HL-60 (cell line): ENCODE results near the gene TMC1.

Experiments used
- DNase-seq, 2 experiments: peaks; one replicate each; pipeline ENCODE4 v3.0.0-alpha.2; 2010 to 2020; ENCODE audit warnings: low read depth in 1 of 2, low spot score in 1 of 2
- H3K27ac ChIP-seq: fragments of 250-450 bp; sonication (Bioruptor Pico); replicated peaks from 2 replicates; pipeline ENCODE4 v1.5.1; 2020; ENCODE audit warnings: mild to moderate bottlenecking, moderate library complexity
- H3K27me3 ChIP-seq: fragments of 250-450 bp; sonication (Bioruptor Pico); 2 replicates; pipeline ENCODE4 v1.5.1; 2021; ENCODE audit warnings: mild to moderate bottlenecking, moderate library complexity; ENCODE audit not compliant: insufficient read depth, poor library complexity, severe bottlenecking
- H3K4me3 ChIP-seq: replicated peaks from 2 replicates; pipeline ENCODE4 v1.5.1; 2011; ENCODE audit warnings: mild to moderate bottlenecking, control low read depth, low read length; ENCODE audit not compliant: insufficient read depth
- GABPA ChIP-seq: IDR thresholded peaks from 2 replicates; pipeline ENCODE4 v1.6.1; 2012; ENCODE audit warnings: low read depth
- POLR2AphosphoS5 ChIP-seq: IDR thresholded peaks from 2 replicates; pipeline ENCODE4 v1.6.1; 2012; ENCODE audit warnings: low read depth
- SPI1 ChIP-seq: IDR thresholded peaks from 2 replicates; pipeline ENCODE4 v1.6.1; 2012; ENCODE audit warnings: low read depth, mild to moderate bottlenecking, borderline replicate concordance
- TF ChIP-seq, protein P1 (sequence below): IDR thresholded peaks from one replicate; pipeline ENCODE4 v1.5.1; 2011; ENCODE audit warnings: low read length, control low read depth, inconsistent platforms; ENCODE audit not compliant: insufficient read depth
- TF ChIP-seq, protein P2 (sequence below): IDR thresholded peaks from 2 replicates; pipeline ENCODE4 v1.6.1; 2012; ENCODE audit warnings: low read depth; ENCODE audit not compliant: insufficient replicate concordance

The TMC1 gene

DNA sequence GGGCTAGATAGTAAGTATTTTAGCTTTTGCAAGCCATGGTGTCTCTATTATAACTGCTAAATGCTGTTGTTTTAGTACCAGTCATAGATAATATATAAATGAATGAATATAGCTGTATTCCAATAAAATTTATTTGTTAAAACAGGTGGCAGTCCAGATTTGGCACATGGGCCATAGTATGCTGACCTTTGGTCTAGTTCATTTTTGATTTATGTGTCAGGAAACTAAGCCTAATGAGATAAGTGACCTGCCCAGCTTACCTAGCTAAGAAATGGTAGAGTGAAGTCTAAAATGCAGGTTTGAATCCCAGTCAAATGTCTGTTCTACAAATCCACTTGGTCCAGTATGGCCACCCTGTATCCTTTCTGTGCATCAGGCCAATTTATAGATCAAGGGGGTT, 292.1 kb downstream of the TMC1 start:
- Histone ChIP-seq H3K4me3 (no peak overlapping the region), H3K27ac (no peak overlapping the region)
- TF ChIP-seq, protein P1, sequence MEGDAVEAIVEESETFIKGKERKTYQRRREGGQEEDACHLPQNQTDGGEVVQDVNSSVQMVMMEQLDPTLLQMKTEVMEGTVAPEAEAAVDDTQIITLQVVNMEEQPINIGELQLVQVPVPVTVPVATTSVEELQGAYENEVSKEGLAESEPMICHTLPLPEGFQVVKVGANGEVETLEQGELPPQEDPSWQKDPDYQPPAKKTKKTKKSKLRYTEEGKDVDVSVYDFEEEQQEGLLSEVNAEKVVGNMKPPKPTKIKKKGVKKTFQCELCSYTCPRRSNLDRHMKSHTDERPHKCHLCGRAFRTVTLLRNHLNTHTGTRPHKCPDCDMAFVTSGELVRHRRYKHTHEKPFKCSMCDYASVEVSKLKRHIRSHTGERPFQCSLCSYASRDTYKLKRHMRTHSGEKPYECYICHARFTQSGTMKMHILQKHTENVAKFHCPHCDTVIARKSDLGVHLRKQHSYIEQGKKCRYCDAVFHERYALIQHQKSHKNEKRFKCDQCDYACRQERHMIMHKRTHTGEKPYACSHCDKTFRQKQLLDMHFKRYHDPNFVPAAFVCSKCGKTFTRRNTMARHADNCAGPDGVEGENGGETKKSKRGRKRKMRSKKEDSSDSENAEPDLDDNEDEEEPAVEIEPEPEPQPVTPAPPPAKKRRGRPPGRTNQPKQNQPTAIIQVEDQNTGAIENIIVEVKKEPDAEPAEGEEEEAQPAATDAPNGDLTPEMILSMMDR = no peak
- TF ChIP-seq, protein P2, sequence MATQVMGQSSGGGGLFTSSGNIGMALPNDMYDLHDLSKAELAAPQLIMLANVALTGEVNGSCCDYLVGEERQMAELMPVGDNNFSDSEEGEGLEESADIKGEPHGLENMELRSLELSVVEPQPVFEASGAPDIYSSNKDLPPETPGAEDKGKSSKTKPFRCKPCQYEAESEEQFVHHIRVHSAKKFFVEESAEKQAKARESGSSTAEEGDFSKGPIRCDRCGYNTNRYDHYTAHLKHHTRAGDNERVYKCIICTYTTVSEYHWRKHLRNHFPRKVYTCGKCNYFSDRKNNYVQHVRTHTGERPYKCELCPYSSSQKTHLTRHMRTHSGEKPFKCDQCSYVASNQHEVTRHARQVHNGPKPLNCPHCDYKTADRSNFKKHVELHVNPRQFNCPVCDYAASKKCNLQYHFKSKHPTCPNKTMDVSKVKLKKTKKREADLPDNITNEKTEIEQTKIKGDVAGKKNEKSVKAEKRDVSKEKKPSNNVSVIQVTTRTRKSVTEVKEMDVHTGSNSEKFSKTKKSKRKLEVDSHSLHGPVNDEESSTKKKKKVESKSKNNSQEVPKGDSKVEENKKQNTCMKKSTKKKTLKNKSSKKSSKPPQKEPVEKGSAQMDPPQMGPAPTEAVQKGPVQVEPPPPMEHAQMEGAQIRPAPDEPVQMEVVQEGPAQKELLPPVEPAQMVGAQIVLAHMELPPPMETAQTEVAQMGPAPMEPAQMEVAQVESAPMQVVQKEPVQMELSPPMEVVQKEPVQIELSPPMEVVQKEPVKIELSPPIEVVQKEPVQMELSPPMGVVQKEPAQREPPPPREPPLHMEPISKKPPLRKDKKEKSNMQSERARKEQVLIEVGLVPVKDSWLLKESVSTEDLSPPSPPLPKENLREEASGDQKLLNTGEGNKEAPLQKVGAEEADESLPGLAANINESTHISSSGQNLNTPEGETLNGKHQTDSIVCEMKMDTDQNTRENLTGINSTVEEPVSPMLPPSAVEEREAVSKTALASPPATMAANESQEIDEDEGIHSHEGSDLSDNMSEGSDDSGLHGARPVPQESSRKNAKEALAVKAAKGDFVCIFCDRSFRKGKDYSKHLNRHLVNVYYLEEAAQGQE = no peak
- TF ChIP-seq POLR2AphosphoS5 (no peak), SPI1 (no peak), GABPA (no peak)

DNA sequence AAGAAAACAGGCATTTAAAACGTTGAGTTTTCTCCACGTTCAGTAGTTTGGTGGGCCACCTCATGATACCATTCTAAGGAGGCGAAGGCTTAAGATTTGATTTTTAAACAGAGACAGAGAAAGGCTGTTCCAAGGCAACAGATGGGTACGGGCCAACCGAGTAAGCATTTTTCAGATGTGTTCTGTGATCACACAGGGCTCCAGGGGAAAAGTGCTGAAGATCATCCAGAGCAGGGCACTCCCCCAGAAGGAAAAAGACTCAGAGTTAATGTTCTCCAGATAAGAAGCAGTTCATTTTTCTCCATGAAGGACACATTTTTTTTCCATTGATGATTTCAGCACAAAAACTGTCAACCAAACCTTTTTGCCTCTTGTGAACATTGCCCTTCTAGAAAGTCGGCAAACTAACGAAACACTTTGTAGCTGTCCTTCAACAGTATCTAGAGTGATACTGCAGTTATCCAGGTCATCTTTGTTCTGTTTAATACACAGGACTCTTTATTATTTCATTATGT, 292.7 kb downstream of the TMC1 start:
- DNase-seq = no peak
- no peak overlapping the region for H3K4me3 ChIP-seq
- peaks cover 4% of the 10 kb centered on the region for H3K27me3 ChIP-seq
- no peak overlapping the region for H3K27ac ChIP-seq
- no peak for TF ChIP-seq GABPA
- TF ChIP-seq POLR2AphosphoS5 = no peak
- no peak for TF ChIP-seq SPI1
- TF ChIP-seq, protein P2 = no peak
- TF ChIP-seq, protein P1 = no peak

More for the DNA sequence above, 292.1 kb downstream of the TMC1 start:
- DNase-seq = no peak
- H3K27me3 ChIP-seq = peaks cover 4% of the 10 kb centered on the region

DNA sequence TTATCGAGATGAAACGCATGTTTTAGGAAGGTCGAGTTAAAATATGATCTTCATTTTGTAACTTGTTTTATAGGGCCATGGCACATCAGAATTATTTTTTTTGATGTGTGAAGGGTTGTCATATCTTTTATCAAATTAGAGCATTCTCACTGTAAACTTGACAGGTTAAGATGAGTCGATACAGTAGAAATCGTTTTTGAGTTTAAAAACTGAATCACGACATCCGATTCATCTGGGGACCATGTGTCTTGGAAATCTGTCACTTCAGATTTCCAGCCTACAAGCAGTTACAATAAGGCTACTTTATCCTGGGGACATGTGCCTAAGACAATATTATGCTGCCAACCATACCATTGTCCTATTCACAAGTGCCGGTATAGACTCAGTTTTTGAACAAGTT, 295.3 kb downstream of the TMC1 start:
- TF ChIP-seq, protein P1 = no peak
- TF ChIP-seq SPI1 = no peak
- TF ChIP-seq POLR2AphosphoS5 = no peak
- TF ChIP-seq, protein P2 = no peak
- TF ChIP-seq GABPA = no peak
- H3K27ac ChIP-seq = no peak overlapping the region
- peaks cover 4% of the 10 kb centered on the region for H3K27me3 ChIP-seq
- no peak overlapping the region for H3K4me3 ChIP-seq
- DNase-seq = no peak
